Fibroblast of skin of back (primary cell): ENCODE measurements around the gene PVALEF.
A peak's percentile ranks its signal among the peaks of the same experiment; 100 is the strongest.
"Not testable (repeated sequence)": the region's sequence is repeated elsewhere in the genome, so short reads cannot be mapped to it uniquely, and the experiment has no call there.

Experiments used
- DNase-seq: peaks from one replicate; pipeline ENCODE4 v3.0.0-alpha.2; 2013

Gene PVALEF

GRCh38 chr17:81144423-81144781, 20.9 kb upstream of the PVALEF start:
- no peak for DNase-seq

GRCh38 chr17:81146208-81146607, 19.1 kb upstream of the PVALEF start:
- DNase-seq = not testable (repeated sequence)

- no peak for DNase-seq
Observed at GRCh38 chr17:81147701-81148100, 17.6 kb upstream of the PVALEF start.

- no peak for DNase-seq
Observed at GRCh38 chr17:81148571-81148970, 16.7 kb upstream of the PVALEF start.

- no peak for DNase-seq
Observed at GRCh38 chr17:81148986-81149533, 16.2 kb upstream of the PVALEF start.

- DNase-seq = no peak
Observed at GRCh38 chr17:81150377-81151077, 14.8 kb upstream of the PVALEF start.

GRCh38 chr17:81151278-81151677, 14.0 kb upstream of the PVALEF start:
- no peak for DNase-seq

GRCh38 chr17:81152288-81152828, 12.9 kb upstream of the PVALEF start:
- no peak for DNase-seq

- DNase-seq = peak; percentile 31
Observed at GRCh38 chr17:81153340-81153803, 11.9 kb upstream of the PVALEF start.

- DNase-seq = not testable (repeated sequence)
Observed at GRCh38 chr17:81154016-81154415, 11.3 kb upstream of the PVALEF start.

- no peak for DNase-seq
Observed at GRCh38 chr17:81154961-81155360, 10.3 kb upstream of the PVALEF start.

- no peak for DNase-seq
Observed at GRCh38 chr17:81156866-81157805, 8.2 kb upstream of the PVALEF start.

- no peak for DNase-seq
Observed at GRCh38 chr17:81157848-81158687, 7.2 kb upstream of the PVALEF start.

GRCh38 chr17:81158688-81159590, 6.4 kb upstream of the PVALEF start:
- DNase-seq = no peak

- DNase-seq = no peak
Observed at GRCh38 chr17:81159611-81160265, 5.6 kb upstream of the PVALEF start.

- DNase-seq = no peak
Observed at GRCh38 chr17:81160306-81160705, 5.0 kb upstream of the PVALEF start.

GRCh38 chr17:81160747-81161453, 4.4 kb upstream of the PVALEF start:
- DNase-seq = no peak

GRCh38 chr17:81161536-81161935, 3.8 kb upstream of the PVALEF start:
- no peak for DNase-seq

- DNase-seq = no peak
Observed at GRCh38 chr17:81161972-81162371, 3.3 kb upstream of the PVALEF start.

GRCh38 chr17:81162491-81162890, 2.8 kb upstream of the PVALEF start:
- no peak for DNase-seq
